NCI-H1694 (cell line): Measurements from ENCODE around the gene FRAS1.

Experiments used
- DNase-seq: peaks from one replicate; lab custom pipeline; 2025; lab: John Stamatoyannopoulos, UW

The FRAS1 gene

GRCh38 chr4:78584863-78585547 is 527.9 kb downstream of the FRAS1 start:
- DNase-seq, result no peak

- DNase-seq, result no peak
These were observed 528.5 kb downstream of the FRAS1 start for GRCh38 chr4:78585633-78586032.

GRCh38 chr4:78588894-78589545 is 531.9 kb downstream of the FRAS1 start:
- no peak for DNase-seq

DNA sequence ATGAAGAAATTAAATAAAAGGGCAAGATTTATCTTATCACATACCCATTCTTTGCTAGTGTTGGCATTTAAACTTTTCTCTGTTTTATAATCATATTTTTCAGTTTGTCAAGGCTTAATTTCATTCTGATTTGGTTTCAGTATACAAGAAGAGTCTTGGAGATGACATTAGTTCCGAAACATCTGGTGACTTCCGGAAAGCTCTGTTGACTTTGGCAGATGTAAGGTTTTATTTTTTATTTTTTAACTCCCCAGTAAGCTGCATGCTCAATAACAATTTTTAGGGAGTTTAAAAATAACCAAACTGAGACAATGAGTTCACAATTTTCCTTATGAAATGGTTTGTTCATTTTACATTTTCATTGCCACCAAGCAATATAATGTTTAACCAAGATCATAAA is 534.3 kb downstream of the FRAS1 start:
- no peak for DNase-seq

DNA sequence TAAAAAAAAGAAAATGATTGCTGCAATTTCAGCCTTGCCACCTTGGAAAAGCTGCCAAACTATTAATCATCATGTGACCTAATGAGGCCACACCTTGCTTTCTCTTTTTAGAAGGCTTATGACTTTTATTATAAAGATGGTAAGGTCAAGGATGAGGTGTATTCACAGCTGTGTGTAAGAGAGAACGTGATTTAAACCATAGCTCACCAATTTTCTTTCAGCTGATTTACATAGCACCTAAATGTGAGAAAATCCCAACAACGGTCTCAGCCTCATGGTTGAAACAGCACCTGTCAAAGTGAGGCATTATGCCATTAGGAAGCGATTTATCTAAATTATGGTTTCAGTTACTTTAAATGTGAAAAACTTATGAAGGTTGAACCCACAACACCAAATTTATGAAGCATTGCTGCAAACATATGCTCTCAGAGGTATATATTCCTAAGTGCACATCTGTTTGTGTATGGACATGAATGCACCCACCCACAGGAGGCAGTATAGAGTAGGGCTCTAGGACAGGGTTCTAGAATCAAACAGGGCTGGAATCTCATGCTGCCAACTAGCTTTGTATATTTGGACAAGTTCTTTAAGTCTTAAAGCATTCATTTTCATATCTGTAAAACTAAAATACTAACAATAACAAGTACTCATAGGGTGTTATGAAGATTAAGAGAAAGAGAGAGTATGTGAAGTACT is 535.1 kb downstream of the FRAS1 start:
- DNase-seq, result no peak
